T-helper 1 cell treated with Interleukin-12 subunit alpha and Interleukin-12 subunit beta and Interleukin-4 antibody, amounts not matched to agents 30 ng/mL and 1 ng/mL, for 36 hours (primary cell): Measurements from ENCODE around the gene PKNOX1. TPM values are rescaled to one million over a fixed set of nuclear protein-coding genes. Genes with fewer than 3 reads are reported as not detected.

Experiments used
- total RNA-seq: library from RNA; stranded (reverse); gene quantifications from 2 replicates; pipeline ENCODE4 v1.2.3, GENCODE V29; 2022

The PKNOX1 gene
- total RNA-seq, 1 donor from 2014 or later = 32.0 TPM

Other genes starting within 250 kb of the PKNOX1 start
- 36.7 and 38.4 TPM in 2 replicates for gene WDR4, start 95.0 kb upstream of the PKNOX1 start, total RNA-seq
- gene NDUFV3, start 81.3 kb upstream of the PKNOX1 start, total RNA-seq = 31.3 and 33.9 TPM in 2 replicates
- gene ERVH48-1, start 48.9 kb upstream of the PKNOX1 start, total RNA-seq = 0.54 and 0.59 TPM in 2 replicates
- 22.4 and 22.5 TPM in 2 replicates for gene CBS, start 101.3 kb downstream of the PKNOX1 start, total RNA-seq
- 5.5 and 5.9 TPM in 2 replicates for gene U2AF1, start 133.0 kb downstream of the PKNOX1 start, total RNA-seq
- not detected in 2 replicates for gene CRYAA, start 194.4 kb downstream of the PKNOX1 start, total RNA-seq